GM19438 (cell line): ENCODE data around the gene HCAR1.
"Not testable (repeated sequence)": the region's sequence is repeated elsewhere in the genome, so short reads cannot be mapped to it uniquely, and the experiment has no call there.

ENCODE experiments used
- ATAC-seq: cut with Tn5 transposase; IDR thresholded peaks from one replicate; pipeline ENCODE4 v1.9.1; 2021; ENCODE audit warnings: low read depth; ENCODE audit not compliant: unreplicated experiment

HCAR1 gene

DNA sequence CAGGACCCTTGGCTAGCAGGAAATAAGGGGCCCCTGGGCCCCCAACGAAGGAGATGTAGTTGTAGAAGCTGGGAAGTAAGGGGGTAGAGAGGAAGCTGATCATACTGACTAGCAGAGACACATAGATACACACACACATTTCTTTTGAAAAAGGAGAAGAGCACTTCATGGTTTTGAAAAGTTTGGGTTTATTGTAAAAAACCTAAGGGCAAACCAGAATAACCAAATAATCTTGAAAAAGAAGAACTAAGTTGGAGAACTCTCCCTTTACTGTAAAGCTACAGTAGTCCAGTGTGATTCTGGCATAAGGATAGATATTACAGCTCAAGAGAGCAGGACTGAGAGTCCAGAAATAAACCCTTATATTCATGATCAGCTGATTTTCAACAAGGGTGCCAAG, 8.3 kb downstream of the HCAR1 start:
- no peak for ATAC-seq

DNA sequence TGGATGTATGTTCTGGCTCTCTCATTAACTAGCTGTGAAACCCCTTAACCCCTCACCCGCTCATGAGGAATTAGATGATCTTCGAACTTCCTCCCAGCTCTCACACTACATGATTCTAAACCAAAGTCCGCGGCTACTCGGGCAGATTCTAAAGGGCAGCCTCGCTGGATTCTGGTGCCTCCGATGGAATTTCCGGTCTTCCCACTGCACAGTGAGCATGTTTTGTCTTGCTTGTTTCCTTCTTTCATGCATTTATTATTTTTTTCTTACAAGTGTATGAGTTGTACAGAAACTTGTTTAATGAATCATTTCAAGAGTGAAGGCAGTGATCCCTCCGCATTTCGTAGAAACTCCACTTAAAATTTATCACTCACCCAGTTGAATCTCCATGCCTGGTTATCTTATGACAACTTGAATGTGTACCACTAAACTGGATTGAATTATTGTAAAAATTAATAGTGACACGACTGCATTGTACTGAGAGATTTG, 9.5 kb downstream of the HCAR1 start:
- no peak for ATAC-seq

DNA sequence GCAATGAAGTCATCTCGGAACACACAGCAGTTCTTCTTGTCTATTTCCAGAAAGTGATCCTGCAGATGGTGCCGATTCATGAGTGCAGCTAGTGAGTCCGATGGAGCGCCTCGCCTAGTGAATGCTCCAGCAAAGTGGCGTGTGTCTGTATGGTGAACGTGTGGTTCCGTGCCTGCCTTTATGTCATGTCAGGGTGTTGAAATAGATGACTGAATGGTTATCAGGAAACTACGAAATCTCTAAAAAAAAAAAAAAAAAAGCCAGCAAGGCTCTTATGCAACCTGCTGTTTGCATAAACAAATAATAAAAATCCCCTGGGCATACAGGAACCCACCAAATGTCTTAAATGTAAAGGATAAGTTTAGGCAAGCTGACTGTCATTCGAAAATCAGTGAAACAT, 14.0 kb downstream of the HCAR1 start, which contains the start of gene HCAR3:
TSS of gene HCAR3 (minus strand) at position 154 of the 400 bp plus-strand sequence. CDS start at position 80, 74 bp downstream.
- not testable (repeated sequence) for ATAC-seq

DNA sequence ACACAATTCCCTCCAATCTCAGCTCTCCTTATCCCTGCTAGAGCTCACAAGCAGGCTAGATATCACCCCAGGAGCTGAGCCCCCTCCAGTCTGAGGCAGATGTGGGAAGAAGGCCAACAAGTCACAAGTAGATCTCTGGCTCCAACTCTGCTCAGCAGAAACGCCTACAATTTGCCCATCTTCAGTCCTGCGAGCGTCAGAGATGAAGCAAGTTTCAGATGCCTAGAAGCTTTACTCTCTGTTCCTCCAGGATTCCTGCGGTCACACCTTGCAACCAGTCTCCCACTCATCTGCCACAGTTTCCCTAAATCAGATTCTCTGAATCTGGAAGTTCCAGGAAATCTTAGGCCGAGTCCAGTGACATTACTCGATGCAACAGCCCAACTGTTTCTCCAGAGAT, 15.4 kb downstream of the HCAR1 start:
- not testable (repeated sequence) for ATAC-seq

DNA sequence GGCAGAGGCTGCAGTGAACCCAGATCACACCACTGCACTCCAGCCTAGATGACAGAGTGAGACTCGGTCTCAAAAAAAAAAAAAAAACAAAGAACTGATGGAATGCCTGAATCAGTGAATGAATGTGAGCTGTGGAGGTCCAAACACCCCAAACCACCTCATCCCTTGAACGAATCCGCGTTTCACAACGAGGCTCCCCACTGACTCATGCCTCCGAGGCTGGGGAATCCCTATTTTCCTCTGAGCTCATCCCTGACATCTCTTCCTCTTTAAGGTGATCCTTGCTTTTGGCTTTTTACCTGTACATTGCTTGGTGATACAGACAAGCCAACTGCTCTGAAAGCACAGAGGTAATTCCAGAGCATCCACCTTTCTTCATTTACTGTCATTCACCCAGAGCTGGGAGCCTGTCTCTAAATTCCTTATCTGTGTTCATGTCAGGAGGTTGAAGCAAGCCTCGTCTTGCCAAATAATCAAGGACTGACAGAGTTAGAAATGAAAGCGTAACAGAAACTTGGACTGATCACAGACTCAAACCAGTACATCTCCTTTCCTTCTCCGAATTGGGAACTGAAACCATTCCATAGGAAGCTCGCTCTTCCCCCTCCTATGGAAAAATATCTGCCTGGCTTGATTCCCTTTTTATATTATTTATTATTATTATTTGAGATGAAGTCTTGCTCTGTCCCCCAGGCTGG, 17.0 kb downstream of the HCAR1 start:
- ATAC-seq, result not testable (repeated sequence)

DNA sequence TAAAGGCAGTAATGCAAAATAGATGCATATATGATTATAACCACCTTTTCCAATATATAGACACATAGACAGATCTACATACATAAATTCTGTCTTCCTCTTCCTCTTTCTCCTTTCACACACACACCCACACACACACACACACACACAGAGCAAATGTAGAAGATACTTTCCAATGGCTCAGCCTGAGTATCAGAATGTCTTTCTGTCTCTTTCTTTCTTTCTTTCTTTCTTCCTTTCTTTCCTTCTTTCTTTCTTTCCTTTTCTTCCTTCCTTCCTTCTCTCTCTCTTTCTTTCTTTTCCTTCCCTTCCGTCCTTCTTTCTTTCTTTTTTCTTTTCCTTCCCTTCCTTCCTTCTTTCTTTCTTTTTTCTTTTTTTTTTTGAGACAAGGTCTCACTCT, 19.4 kb downstream of the HCAR1 start:
- not testable (repeated sequence) for ATAC-seq

DNA sequence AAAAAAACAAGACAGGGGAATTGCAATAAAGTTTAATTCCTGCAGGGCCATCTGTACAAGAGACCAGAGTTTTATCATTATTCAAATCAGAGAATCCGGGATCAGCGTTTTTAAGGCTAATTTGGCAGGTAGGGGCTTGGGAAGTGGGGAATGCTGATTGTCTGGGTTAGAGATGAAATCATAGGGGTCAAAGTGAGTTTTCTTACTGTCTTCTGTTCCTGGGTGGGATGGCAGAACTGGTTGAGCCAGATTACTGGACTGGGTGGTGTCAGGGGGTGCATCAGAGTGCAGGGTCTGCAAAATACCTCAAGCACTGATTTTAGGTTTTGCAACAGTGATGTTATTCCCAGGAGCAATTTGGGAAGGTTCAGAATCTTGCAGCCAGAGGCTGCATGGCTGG, 20.3 kb downstream of the HCAR1 start:
- ATAC-seq, result not testable (repeated sequence)

DNA sequence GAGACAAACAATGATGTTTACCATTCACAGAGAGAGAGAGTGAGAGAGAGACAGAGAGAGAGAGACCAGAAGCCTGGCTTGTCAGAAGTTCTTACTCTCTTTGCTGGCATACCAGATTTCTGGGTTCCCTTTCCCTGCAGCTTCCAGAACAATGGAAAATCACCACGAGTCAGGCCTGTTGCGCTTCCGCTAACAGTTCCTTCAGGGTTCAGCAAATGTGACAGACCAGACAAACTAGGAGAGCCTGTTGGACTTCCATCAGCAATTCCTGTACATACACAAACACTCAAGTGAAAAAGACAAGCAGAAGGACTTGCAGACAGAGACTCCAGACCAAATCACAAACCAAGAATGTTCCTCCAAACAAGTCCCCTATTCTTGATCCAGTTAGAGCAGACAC, 21.4 kb downstream of the HCAR1 start:
- ATAC-seq, result not testable (repeated sequence)

DNA sequence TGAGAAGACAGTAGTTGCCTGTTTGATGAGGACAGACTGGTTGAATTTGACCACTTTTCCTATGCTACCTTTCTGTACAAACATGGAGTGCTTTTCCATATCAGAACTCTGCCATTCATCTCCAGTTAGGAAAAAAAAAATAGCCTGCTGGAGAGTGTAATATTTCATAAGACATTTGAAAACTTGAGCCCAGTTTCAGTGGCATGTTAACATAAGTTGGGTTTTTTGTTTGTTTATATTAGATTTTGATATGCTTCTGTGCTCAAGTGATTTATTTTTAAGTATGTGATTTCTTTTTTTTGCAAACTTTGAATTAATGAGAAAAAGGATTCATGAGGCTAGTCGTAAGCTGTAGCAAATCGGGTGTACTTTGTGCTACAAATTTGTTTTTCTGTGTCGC, 26.8 kb downstream of the HCAR1 start:
- not testable (repeated sequence) for ATAC-seq

DNA sequence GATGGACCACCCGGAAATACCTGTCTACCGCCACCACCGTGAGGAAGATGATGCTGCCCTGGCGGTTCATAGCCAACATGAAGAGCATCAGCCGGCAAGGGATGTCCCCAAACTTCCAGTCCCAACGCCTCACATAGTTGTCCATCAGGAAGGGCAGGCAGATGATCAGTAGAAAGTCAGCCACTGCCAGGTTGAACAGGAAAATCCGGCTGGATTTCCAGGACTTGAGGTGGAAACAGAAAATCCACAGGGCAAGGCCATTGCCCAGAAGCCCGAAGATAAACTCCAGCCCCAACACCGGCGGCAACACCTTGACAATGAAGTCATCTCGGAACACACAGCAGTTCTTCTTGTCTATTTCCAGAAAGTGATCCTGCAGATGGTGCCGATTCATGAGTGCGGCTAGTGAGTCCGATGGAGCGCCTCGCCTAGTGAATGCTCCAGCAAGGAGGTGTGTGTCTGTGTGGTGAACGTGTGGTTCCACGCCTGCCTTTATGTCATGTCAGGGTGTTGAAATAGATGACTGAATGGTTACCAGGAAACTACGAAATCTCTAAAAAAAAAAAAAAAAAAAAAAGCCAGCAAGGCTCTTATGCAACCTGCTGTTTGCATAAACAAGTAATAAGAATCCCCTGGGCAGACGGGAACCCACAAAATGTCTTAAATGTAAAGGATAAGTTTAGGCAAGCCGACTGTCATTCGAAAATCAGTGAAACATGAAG, 27.6 kb downstream of the HCAR1 start, which contains the start of gene HCAR2:
TSS of gene HCAR2 (minus strand) at position 468 of the 722 bp plus-strand sequence. CDS start at position 394, 74 bp downstream.
- not testable (repeated sequence) for ATAC-seq

DNA sequence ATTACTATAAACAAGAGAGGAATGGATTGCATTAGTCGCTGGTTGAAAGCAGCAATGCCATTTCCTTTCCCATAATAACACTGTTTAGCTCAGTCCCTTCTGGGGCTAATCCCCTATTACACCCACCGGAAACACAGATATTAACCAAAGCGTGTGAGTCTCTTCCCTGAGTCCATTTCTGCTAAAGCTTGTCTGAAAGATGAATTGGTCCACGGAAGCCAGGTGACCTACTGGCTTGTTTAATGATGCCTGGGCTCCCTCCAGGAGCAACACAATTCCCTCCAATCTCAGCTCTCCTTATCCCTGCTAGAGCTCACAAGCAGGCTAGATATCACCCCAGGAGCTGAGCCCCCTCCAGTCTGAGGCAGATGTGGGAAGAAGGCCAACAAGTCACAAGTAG, 29.2 kb downstream of the HCAR1 start:
- ATAC-seq, result not testable (repeated sequence)

DNA sequence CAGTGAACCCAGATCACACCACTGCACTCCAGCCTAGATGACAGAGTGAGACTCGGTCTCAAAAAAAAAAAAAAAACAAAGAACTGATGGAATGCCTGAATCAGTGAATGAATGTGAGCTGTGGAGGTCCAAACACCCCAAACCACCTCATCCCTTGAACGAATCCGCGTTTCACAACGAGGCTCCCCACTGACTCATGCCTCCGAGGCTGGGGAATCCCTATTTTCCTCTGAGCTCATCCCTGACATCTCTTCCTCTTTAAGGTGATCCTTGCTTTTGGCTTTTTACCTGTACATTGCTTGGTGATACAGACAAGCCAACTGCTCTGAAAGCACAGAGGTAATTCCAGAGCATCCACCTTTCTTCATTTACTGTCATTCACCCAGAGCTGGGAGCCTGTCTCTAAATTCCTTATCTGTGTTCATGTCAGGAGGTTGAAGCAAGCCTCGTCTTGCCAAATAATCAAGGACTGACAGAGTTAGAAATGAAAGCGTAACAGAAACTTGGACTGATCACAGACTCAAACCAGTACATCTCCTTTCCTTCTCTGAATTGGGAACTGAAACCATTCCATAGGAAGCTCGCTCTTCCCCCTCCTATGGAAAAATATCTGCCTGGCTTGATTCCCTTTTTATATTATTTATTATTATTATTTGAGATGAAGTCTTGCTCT, 30.5 kb downstream of the HCAR1 start:
- not testable (repeated sequence) for ATAC-seq

DNA sequence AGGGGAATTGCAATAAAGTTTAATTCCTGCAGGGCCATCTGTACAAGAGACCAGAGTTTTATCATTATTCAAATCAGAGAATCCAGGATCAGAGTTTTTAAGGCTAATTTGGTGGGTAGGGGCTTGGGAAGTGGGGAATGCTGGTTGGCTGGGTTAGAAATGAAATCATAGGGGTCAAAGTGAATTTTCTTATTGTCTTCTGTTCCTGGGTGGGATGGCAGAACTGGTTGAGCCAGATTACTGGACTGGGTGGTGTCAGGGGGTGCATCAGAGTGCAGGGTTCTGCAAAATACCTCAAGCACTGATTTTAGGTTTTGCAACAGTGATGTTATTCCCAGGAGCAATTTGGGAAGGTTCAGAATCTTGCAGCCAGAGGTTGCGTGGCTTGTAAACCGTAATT, 33.7 kb downstream of the HCAR1 start:
- ATAC-seq, result not testable (repeated sequence)

DNA sequence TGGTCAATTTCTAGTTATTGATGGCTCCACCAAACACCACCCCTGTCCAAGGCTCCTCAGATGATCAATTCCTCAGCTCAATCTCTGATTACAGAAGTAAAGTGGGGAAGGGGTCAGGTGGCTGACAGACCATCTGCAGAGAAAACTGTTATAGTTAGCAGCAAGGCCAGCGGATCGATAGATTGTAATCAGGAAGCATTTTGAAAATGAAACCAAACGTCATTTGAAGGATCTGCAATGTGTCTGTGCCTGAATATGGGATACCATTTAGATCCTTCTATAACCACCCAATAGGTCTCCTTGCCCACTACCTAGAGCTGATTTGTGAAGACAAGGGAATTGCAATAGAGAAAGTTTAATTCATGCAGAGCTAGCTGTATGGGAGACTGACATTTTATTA, 39.1 kb downstream of the HCAR1 start:
- no peak for ATAC-seq

DNA sequence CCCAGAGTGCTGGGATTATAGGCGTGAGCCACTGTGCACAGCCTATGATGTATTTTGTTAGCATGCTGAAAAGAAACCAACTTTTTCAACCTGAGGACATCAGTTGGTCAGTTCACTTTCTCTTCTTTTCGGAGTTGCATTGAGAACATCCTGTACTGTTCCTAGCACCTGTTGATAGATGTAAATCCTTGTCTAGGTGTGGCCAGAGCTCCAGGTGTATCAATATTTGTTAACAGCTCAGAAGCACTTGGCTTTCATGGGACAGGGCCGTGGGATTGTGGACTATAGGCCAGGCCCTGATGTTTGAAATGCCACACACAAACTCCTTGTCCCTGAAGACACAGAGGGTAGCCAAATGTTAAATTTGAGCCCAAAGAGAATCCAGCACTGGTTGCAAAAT, 42.4 kb downstream of the HCAR1 start:
- ATAC-seq, result no peak

DNA sequence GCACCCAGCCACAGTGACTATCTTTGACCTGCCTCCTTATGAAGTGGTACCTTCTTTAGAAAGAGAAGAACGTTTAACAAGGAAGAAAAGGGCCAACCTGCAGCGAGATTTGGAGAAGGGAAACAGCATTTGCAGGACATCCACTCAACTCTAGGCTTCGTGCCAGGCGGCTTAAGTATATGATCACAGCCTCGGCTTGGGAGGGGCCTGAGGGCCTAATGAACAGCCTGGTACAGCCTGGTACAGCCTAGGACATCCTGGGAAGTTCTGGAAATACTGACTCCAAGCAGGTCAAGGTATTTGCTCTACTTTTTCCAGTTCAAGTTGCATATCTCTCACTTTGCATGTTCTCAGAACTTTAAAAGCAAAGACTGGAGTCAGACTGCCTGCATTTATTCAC, 43.6 kb downstream of the HCAR1 start:
- ATAC-seq, result no peak

DNA sequence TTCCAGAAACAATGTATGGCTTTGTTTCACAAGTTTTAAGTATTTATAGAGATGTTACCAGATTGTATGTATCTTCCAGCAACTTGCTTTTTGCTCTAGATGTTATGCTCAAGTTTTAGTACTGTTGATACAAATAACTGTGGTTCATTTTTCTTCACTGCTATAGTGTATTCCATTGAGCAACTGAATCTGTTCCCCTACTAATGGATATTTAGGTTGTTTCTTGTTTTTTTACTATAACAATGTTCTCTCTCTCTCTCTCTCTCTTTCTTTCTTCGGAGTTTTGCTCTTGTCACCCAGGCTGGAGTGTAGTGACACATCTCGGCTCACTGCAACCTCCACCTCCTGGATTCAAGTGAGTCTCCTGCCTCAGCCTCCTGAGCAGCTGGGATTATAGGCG, 44.1 kb downstream of the HCAR1 start:
- no peak for ATAC-seq

DNA sequence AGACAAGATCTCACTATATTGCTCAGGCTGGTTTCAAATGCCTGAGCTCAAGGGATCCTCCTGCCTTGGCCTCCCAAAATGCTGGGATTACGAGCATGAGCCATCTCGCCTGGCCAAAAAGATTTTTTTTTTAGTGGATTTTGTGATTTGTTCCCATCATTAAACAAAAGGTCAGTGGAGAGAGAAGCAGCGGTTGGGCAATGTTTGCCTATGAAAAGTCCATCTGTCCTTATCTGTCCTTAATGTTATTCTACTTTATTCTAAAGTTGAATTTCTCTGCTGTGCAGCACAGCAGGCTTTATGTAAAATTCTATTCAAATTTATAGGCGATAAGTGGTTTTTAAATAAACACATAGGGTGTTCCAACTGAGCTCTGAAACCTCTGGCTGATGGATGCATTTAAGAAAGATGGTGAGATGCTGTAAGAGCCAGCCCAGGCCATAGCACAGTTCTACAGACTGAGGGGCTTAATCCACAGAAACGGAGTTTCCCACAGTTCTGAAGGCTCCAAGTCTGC, 46.3 kb downstream of the HCAR1 start:
- ATAC-seq, result no peak

DNA sequence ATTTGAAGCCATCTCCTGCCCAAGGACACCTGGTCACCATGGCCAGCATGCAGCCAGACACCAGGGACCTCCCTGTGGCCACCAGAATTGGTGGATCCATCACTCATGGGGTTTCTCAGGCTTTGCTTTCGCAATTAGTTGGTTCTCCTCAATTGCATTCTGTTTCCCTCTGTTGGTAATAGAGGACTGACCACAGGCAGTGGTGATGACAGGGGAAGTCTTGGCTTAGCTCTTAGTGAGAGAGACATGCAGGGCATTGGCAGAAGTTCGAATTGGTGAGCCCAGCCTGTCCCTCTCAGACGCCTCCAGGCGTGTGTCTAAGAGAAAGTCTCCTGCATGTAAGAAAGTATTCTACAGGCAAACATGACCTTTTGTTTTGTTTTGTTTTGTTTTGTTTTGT, 48.8 kb downstream of the HCAR1 start:
- ATAC-seq, result no peak

DNA sequence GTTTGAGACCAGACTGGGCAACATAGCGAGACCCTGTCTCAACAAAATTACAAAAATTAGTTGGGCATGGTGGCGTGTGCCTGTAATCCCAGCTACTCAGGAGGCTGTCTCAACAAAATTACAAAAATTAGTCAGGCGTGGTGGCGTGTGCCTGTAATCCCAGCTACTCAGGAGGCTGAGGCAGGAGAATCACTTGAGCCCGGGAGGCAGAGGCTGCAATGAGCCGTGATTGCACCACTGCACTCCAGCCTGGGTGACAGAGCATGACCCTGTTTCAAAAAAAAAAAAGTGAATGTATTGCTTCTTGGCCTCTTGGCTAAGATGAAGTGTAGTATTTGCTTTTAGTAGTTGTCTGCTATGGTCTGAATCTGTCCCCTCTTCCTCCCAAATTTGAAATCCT, 49.7 kb downstream of the HCAR1 start:
- not testable (repeated sequence) for ATAC-seq

DNA sequence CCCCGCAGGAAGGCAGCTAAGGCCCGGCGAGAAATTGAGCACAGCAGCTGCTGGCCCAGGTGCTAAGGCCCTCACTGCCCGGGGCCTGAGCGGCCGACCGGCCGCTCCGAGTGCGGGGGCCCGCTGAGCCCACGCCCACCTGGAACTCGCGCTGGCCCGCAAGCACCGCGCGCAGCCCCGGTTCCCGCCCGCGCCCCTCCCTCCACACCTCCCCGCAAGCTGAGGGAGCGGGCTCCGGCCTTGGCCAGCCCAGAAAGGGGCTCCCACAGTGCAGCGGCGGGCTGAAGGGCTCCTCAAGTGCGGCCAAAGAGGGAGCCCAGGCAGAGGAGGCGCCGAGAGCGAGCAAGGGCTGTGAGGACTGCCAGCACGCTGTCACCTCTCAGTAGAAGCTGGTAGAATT, 53.9 kb downstream of the HCAR1 start:
- ATAC-seq, result not testable (repeated sequence)
